Posterior vena cava (tissue), 2 donors: ENCODE results near the gene MAD1L1. TPM values are rescaled to one million over a fixed set of nuclear protein-coding genes. Genes with fewer than 3 reads are reported as not detected.
"Not testable (repeated sequence)": the region's sequence is repeated elsewhere in the genome, so short reads cannot be mapped to it uniquely, and the experiment has no call there.

Source experiments
- DNase-seq: peaks from one replicate; pipeline ENCODE4 v3.0.0-alpha.2; 2020; ENCODE audit warnings: low spot score
- intact Hi-C, 2 donors: fragments of 100-400 bp; cut with DNase I; formaldehyde crosslinking; loops; one replicate each; pipeline versions ENCODE4 v1.14.1 to v1.14.2; 2022 to 2023
- total RNA-seq, 2 donors: library from RNA; stranded (reverse); fragmentation: NEBNext Ultra II Directional; extraction: Animal tissue kit (Norgen Biotek cat#: 25700); gene quantifications; one replicate each; pipeline ENCODE4 v1.2.1, GENCODE V29; 2021
- donor health status: DM: yes; HTN: yes; CAD: no.
- donor health status: DM: yes; HTN: yes; CAD: no.

Gene MAD1L1
- total RNA-seq, 2 donors from 2014 or later: 17.3 to 24.7 TPM

DNA sequence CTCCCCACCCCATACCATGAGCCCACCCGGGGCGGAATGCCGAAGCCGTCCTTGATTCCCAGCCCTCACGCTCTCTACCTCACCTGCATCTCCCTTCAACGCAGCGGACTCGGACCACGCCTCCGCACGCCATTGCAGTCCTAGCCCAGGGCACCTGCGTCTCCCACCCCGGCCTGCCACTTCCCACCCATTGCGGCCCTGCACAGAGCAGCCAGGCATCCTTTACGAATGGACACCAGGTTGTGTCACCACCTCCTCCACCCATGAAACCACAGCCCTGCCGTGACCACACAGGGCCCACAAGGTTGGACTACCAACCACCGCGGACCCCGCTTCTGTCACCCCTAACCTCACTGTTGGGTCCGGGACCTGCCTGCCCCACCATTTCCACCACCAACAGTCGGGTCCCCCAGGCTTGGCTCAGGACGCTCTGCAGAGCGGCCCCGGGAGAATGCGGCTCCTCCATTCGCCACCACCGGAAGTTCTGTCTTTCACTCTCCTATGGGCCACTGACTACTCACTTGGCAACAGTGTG, 232.5 kb downstream of the MAD1L1 start:
- no peak for DNase-seq

GRCh38 chr7:1999278-1999984, 233.3 kb downstream of the MAD1L1 start:
- DNase-seq: no peak
- intact Hi-C loops: no loop called here

More for the DNA sequence above, 232.5 kb downstream of the MAD1L1 start:
- intact Hi-C loops: no loop called here

DNA sequence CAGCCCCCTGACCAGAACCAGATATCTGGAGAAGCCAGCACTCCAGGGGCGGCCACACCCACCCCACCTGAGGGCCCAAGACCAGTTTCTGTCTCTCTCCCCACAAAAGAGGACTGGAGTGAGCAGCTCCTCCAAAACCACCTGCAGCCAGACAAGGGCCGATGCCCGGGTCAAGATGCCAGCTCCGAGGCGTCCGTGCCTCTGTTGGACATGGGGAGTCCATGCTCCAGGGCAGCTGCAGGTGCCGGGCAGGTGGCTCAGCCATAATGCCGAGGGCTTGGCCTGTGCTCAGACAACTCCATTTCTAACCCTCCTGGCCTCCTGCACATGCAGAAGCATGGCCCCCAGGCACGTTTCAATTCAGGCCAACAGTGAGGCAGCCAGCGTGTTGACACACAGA, 234.6 kb downstream of the MAD1L1 start:
- no peak for DNase-seq
- intact Hi-C loops: no loop called here

DNA sequence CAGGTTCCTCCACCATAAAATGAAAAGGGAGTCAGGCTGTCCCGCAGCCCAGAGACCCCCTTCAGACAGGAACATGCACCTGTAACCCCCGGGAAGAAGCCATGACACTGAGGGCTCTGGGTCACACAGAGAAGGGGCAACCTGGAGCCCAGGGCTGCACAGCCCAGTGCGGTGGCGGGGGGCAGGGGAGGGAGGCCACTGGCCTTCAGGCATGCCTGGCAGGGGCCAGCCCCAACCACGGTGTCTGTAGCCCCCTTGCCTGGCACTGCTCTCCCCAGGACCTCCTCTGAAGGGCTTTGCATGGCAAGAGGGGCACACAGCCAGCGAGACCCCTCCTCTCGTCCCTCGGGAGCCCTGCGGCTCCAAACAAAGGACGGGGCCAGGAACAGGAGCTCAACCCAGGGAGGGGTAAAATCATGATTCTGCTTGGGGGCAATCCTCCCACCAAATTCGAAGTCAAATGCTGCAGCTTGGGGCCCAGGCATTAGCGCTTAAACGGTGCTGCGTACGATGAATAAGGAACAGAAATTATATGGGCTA, 235.1 kb downstream of the MAD1L1 start:
- no peak for DNase-seq
- intact Hi-C loops: no loop called here

GRCh38 chr7:1996816-1997215, 235.9 kb downstream of the MAD1L1 start:
- intact Hi-C loops: no loop called here
- DNase-seq: no peak

DNA sequence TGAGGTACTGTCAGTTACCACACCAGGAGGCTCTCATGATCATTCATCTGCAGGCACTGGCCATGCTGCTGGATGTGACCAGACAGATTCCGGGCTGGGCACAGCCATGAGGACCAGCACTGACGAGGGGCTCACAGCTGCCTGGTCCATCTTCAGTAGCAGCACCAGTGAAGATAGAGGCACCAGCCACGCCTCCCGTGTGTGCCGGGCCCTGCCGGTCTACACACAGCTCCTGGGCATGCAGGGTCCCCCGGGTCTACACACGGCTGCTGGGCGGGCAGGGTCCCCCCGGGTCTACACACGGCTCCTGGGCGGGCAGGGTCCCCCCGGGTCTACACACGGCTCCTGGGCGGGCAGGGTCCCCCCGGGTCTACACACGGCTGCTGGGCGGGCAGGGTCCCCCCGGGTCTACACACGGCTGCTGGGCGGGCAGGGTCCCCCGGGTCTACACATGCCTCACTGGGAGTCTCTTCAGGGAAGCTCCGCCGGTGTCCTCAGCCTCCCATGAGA, 236.8 kb downstream of the MAD1L1 start:
- DNase-seq, intact Hi-C loops: not testable (repeated sequence)

DNA sequence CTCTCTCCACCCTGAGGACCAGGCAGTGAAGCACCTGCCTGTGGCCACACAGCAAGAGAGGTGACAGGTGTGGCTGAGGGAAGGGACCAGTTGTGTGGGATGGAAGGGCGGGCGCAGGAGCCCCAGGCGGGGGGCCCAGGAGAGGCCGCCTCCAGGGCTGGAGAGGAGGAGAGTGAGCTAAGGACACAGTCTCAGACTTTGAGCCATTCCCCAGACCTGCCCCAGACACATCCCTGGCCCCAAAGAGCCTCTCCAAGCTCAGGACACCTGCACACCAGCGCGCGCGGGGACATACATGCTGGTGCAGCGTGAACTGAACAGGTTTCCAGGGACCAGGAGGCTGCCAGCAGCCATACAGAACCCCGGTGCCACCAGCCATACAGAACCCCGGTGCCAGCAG, 237.3 kb downstream of the MAD1L1 start:
- intact Hi-C loops: no loop called here
- no peak for DNase-seq

DNA sequence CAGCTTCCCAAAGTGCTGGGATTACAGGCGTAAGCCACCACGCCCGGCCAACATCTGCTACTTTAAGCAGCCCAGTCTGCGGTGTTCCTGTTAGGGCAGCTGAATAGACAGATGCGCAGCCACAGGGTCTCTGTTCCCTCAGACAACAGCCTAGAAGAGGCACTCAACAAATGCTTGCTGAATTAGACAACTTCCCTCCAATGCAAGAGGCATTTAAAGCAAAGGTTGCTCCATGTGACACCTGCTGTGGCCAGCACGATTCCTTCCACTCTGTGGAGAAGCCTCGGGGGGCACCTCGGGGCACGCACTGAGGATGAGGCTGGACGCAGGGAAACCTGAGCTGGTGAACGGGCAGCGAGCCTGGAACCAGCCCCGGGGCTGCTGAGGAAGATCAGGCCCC, 237.8 kb downstream of the MAD1L1 start:
- intact Hi-C loops: no loop called here
- DNase-seq: no peak

GRCh38 chr7:1993776-1994740, 238.7 kb downstream of the MAD1L1 start:
- no peak for DNase-seq
- intact Hi-C loops: no loop called here

DNA sequence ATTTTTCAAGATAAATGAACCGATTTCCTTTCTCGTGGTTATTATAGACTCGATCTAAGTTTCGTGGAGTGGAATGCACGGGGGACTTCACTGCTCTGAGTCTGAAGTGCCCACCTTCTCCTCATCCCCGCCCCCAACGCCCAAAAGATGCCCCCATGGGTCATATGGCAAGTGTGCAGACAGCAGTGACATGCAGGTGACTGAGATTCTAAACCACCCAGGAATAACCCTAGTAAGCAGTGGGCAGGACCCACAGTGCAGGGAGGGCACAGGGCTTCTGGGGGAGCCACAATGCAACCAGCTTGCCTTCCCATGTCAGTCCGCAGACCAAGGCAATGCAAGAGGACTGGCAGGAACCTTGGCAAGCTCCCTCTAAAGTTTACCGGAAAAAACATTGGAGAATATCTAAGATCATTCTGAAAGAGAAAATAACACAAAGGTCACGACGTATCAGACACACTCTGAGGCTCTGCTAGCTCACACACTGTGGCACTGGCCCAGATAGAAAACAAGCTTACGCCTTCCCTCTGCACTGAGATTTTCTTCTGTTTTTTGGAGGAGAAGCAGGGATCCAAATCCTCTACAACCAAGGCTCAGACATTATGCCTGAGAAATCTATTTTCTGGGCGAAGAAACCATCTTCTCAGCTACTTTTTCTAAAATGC, 239.6 kb downstream of the MAD1L1 start:
- intact Hi-C loops: no loop called here
- DNase-seq: no peak

- DNase-seq: no peak
- intact Hi-C loops: no loop called here
These were observed 240.2 kb downstream of the MAD1L1 start for GRCh38 chr7:1992554-1992953.

GRCh38 chr7:1990001-1990670, 242.6 kb downstream of the MAD1L1 start:
- DNase-seq: no peak
- intact Hi-C loops: no loop called here

DNA sequence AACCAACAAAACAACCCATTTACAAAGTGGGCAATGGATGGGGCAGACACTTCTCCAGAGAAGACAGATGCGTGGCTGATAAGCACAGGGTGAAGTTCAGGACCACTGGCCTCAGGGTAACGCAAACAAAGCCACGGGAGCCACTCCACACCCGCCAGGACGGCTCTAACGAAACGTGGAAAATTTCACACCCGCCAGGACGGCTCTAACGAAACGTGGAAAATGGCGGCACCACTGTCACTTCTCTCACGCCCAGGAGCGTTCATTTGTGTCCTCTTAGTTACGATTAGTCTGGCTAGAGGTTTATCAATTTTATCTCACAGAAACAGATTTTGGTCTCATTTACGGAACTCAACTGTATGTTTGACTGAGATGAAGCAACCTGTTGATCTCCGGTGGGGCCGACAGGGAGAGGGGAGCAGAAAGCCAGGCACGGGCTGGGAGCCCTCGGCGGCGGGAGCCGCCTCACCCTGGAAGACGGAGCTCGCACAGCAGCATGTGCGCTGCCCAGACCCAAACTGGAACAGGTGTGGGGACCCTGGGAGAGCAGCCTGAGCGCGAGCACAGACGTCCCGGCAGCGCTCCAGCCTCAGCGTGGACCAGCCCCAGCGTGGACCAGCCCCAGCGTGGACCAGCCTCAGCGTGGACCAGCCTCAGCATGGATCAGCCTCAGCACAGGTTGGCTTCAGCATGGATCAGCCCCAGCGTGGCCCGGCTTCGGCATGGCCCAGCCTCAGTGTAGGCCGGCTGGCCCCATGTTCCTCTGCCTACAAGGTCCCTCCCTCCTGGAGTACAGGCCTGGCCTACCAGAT, 243.5 kb downstream of the MAD1L1 start:
- intact Hi-C loops: loop anchor here in 1 of 2 donors (5.0 kb wide), 1 partner anchor 52 kb away; no protein-coding TSS in a partner anchor
- no peak for DNase-seq

GRCh38 chr7:1988533-1988930, 244.2 kb downstream of the MAD1L1 start:
- DNase-seq: no peak
- intact Hi-C loops: loop anchor here in 1 of 2 donors (5.0 kb wide), 1 partner anchor 51 kb away; no protein-coding TSS in a partner anchor

- DNase-seq: no peak
- intact Hi-C loops: loop anchor here in 1 of 2 donors (5.0 kb wide), 1 partner anchor 51 kb away; no protein-coding TSS in a partner anchor
These were observed 244.9 kb downstream of the MAD1L1 start for GRCh38 chr7:1987591-1988532.

GRCh38 chr7:1987084-1987535, 245.6 kb downstream of the MAD1L1 start:
- intact Hi-C loops: loop anchor here in 1 of 2 donors (5.0 kb wide), 1 partner anchor 50 kb away; no protein-coding TSS in a partner anchor
- DNase-seq: no peak
